Measurements from ENCODE around the gene HCN2.

DNA sequence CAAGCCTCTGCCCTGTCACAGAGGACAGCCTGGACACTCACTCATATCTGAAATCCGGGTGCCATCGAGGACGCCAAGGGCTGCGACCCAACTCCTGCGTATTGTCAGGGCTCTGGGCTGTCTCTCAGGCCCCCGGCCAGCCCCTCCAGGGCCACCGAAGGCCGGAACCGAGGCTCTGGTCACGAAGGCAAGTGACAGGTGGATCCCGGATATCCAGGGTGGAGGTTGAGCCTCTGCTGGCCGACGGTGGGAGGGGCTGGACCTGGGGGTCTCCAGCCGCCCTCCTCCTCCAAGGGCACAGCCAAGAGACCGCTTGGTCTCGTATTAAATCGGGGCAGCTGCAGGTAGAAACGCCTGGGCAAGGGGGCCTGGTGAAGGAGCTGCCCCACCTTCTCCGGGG, 67.9 kb downstream of the HCN2 start:
- TF ChIP-seq POLR2A (IDR thresholded peaks at IDR 0.05) (no peak), EP300 (IDR thresholded peaks at IDR 0.05) (no peak)
- TF ChIP-seq, protein P1, sequence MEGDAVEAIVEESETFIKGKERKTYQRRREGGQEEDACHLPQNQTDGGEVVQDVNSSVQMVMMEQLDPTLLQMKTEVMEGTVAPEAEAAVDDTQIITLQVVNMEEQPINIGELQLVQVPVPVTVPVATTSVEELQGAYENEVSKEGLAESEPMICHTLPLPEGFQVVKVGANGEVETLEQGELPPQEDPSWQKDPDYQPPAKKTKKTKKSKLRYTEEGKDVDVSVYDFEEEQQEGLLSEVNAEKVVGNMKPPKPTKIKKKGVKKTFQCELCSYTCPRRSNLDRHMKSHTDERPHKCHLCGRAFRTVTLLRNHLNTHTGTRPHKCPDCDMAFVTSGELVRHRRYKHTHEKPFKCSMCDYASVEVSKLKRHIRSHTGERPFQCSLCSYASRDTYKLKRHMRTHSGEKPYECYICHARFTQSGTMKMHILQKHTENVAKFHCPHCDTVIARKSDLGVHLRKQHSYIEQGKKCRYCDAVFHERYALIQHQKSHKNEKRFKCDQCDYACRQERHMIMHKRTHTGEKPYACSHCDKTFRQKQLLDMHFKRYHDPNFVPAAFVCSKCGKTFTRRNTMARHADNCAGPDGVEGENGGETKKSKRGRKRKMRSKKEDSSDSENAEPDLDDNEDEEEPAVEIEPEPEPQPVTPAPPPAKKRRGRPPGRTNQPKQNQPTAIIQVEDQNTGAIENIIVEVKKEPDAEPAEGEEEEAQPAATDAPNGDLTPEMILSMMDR (IDR thresholded peaks at IDR 0.05): no peak
